HG03457 (cell line): ENCODE results near the gene UBE2Z.

Experiments used
- ATAC-seq: cut with Tn5 transposase; IDR thresholded peaks from one replicate; pipeline ENCODE4 v1.9.1; 2021; ENCODE audit warnings: moderate number of reproducible peaks; ENCODE audit not compliant: unreplicated experiment

UBE2Z gene

DNA sequence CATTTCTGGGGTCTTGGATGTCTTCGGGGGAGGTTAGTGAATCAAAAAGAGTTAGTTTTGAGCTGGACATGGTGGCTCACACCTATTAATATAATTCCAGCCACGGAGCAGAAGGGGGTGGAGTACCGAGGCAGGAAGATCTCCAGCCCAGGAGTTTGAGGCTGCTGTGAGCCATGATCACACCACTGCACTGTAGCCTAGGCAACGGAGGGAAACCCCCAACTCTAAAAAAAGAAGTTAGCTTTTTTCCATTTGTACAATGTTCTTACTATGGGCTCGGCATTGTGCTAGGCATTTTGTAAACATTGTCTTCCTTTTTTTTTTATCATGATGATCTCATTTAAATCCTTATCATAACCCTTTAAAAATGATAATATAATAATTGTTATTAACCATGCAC is 44.7 kb downstream of the UBE2Z start:
- ATAC-seq: no peak

DNA sequence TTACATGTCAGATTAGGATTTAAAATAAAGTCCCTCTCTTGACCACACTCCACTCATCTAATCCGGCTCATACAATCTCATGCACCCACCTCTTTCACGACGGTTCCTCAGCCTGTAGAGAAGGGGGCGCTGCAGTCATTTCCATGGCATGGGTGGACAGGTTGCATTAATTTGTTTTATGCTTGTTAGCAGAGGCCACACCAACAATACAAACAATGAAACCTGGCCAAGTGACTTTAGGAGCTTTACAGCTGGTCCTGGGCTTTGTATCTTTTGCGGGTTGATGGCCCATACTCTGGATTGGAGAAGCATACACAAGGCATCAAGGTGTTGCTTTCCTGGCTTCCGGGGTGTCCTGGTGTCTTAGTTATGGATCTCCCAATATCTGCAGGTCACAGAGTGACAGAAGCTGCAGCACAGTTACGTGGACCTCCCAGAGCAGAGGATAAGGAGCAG is 46.1 kb downstream of the UBE2Z start:
- no peak for ATAC-seq

DNA sequence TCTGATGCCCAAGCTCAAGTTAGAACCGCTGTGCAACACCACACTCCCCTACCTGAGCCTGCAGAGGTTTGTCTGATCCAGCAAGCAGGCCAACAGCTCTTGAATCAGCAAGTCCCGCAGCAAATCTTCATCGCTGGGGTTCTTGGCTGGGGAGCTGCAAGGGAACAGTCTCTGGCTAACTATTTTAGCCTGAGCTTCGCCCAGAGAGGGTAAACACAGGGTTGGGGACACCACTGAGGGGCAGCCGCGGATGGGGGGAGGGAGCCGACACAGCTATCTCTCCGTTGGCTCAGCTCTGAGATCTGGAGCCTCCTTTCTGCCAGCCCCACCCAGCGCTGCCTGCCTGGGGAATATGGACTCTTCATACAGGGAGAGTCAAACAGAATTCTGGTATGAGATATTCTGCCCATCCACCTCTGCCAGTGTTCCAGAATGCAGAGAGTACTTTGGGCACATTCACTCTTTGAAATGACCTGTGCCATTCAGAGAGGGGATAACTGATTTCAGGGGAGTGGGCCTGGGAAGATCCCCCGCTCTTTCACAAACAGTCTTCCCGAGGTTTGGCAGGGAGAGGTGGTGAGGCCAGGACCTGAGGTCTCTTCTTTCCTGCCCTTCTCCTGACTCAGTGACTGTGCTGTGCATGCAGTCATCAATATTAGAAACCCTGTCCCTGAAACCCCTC is 52.8 kb downstream of the UBE2Z start:
- no peak for ATAC-seq

DNA sequence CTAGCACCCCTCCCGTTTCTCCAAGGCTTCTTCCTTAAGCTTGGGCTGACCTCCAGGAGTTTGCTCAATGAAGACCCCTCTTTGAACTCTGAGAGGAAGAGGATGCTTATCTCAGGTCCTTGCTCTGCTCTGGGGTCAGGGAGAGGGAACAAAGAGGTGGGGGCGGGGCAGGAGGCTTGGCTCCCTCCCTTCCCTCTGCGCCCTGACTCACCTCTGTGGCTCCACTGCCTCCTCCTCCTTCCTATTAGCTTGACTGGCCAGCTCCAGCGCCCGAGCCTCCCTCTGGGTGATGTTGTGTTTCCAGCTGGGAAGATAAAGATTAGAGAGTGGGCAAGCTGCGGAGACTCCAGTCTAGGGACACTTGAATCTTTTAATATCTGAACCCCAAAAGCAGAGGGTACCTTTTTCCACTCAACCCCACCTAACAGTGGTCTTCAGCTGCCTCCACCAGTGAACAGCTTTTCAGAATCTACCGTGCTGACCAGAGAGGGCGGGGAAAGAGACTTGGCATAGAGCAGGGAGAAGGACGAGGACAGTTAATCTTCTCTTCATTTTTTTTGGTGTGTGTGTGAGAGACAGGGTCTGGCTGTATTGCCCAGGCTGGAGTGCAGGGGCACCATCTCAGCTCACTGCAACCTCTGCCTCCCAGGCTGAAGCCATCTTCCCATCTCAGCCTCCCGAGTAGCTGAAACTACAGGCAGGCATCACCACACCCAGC is 53.5 kb downstream of the UBE2Z start:
- no peak for ATAC-seq

DNA sequence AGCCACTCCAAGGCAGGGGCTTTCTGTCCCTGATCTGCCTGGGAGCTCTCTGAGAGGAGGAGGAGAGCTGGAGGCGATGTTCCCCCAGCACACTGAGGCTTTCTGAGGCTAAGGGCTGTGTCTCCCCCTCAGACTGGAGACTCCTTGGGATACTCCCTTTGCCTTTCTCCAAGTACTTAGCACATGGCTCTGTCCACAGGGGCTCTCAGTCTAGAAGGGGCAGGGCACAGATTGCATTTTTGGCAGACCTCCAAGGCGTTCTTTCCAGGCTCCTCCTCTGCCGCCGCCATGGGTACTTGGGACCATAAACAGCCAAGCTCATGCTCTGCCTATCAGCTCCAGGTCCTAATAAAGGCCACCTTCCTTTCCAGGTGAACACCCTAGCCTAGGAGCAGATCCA is 62.0 kb downstream of the UBE2Z start:
- ATAC-seq: no peak

DNA sequence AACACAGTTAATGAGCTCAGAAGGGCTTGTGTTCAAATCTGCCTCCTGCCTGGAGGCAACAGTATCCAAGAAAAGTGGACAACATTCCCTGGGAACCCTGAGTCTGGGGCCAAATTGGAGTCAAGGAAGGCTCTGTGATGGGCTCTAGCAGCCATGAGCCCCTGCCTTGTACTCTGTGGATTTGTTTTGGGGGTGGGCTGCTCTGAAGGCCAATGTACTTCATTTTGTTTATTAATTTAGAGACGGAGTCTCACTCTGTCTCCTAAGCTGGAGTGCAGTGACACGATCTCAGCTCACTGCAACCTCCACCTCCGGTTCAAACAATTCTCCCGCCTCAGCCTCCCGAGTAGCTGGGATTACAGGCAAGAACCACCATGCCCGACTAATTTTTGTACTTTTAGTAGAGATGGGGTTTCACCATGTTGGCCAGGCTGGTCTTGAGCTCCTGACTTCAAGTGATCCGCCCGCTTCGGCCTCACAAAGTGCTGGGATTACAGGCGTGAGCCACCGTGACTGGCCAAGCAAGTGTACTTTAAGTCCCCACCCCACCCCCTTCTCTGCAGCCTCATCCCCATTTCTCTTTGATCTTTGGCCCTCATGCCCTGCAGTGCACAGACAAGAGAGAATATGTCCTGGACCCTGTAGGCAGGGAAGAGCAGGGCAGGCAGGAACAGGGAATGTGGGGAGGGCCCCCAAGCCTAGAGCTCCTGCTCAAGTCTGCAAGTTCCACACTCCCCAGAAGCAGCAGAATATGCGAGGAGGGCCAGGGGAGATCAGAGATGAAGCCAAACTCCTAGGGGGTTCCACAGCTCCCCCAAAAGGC is 62.9 kb downstream of the UBE2Z start:
- no peak for ATAC-seq

DNA sequence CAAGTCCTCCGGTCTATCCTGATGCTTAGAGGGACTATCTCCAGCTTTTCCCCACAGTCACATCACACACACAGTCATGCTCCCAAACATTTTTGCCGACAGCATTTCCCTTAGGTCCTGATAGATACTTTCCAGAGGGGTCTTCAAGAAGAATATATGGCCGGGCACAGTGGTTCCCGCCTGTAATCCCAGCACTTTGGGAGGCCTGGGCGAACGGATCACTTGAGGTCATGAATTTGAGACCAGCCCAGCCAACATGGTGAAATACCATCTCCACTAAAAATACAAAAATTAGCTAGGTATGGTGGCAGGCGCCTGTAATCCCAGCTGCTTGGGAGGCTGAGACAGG is 64.5 kb downstream of the UBE2Z start:
- no peak for ATAC-seq

DNA sequence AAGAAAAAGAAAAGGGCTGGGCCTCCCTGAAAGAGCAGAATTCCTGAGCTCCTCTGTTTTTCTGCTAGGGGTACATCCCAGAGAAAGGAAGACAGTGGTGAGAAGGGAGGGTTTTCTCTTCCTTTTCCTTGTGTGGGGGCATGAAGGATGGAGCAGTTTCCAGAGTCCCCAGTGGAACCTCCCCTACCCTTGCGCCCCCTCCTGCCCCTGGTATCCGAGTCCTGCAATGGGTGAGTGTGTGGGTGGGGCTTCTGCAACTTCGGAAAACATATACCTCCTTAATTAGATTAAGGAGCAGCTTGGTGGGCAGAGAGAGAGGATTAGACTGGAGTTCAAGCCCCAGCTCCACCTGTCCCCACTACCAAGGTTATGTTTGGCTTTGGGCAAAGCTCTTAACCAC is 65.6 kb downstream of the UBE2Z start:
- no peak for ATAC-seq
